Mononuclear cell (primary cell): ENCODE measurements around the gene PEX10. TPM values are rescaled to one million over a fixed set of nuclear protein-coding genes. Genes with fewer than 3 reads are reported as not detected.

Experiments used
- H3K27me3 ChIP-seq: 2 replicates; pipeline ENCODE4 v1.6.0; 2011; ENCODE audit warnings: low read length, control low read depth; ENCODE audit not compliant: insufficient read depth
- H3K4me1 ChIP-seq: 2 replicates; pipeline ENCODE4 v1.5.1; 2011; ENCODE audit warnings: mild to moderate bottlenecking, low read length, control low read depth; ENCODE audit not compliant: insufficient read depth
- H3K4me3 ChIP-seq: 2 replicates; pipeline ENCODE4 v1.5.1; 2011; ENCODE audit warnings: mild to moderate bottlenecking, low read length, moderate library complexity
- H3K9me3 ChIP-seq: 2 replicates; pipeline ENCODE4 v1.5.1; 2011; ENCODE audit warnings: low read depth, mild to moderate bottlenecking, control low read depth, low read length
- total RNA-seq: library from RNA; depleted of rRNA; stranded (reverse); fragments of >200 nt; gene quantifications from one replicate; pipeline ENCODE4 v1.2.3, GENCODE V29; 2012

PEX10 gene
- total RNA-seq, 1 donor: 7.5 TPM

- no peaks in the 10 kb centered on the region for H3K27me3 ChIP-seq
Measured at GRCh38 chr1:2435746-2436355, 23.5 kb upstream of the PEX10 start.

GRCh38 chr1:2435091-2435490, 22.7 kb upstream of the PEX10 start:
- Histone ChIP-seq H3K4me1 (no peaks in the 10 kb centered on the region), H3K9me3 (no peaks in the 10 kb centered on the region), H3K4me3 (no peak overlapping the region), H3K27me3 (no peaks in the 10 kb centered on the region)

More at GRCh38 chr1:2435746-2436355, 23.5 kb upstream of the PEX10 start:
- no peaks in the 10 kb centered on the region for H3K9me3 ChIP-seq
- no peaks in the 10 kb centered on the region for H3K4me1 ChIP-seq
- H3K4me3 ChIP-seq: no peak overlapping the region

- no peaks in the 10 kb centered on the region for H3K4me1 ChIP-seq
- H3K4me3 ChIP-seq: no peak overlapping the region
- H3K27me3 ChIP-seq: no peaks in the 10 kb centered on the region
- no peaks in the 10 kb centered on the region for H3K9me3 ChIP-seq
Measured at GRCh38 chr1:2433936-2434655, 21.7 kb upstream of the PEX10 start.

- H3K9me3 ChIP-seq: no peaks in the 10 kb centered on the region
- no peak overlapping the region for H3K4me3 ChIP-seq
- H3K27me3 ChIP-seq: no peaks in the 10 kb centered on the region
- H3K4me1 ChIP-seq: no peaks in the 10 kb centered on the region
Measured at GRCh38 chr1:2433196-2433595, 20.8 kb upstream of the PEX10 start.

GRCh38 chr1:2432441-2432844, 20.1 kb upstream of the PEX10 start:
- Histone ChIP-seq H3K4me3 (no peak overlapping the region), H3K4me1 (no peaks in the 10 kb centered on the region), H3K9me3 (no peaks in the 10 kb centered on the region), H3K27me3 (no peaks in the 10 kb centered on the region)

GRCh38 chr1:2431518-2431917, 19.2 kb upstream of the PEX10 start:
- no peaks in the 10 kb centered on the region for H3K27me3 ChIP-seq
- no peak overlapping the region for H3K4me3 ChIP-seq
- H3K4me1 ChIP-seq: no peaks in the 10 kb centered on the region
- no peaks in the 10 kb centered on the region for H3K9me3 ChIP-seq

GRCh38 chr1:2431103-2431502, 18.7 kb upstream of the PEX10 start:
- Histone ChIP-seq H3K9me3 (no peaks in the 10 kb centered on the region), H3K4me1 (no peaks in the 10 kb centered on the region), H3K4me3 (no peak overlapping the region), H3K27me3 (no peaks in the 10 kb centered on the region)

- H3K9me3 ChIP-seq: no peaks in the 10 kb centered on the region
- no peaks in the 10 kb centered on the region for H3K4me1 ChIP-seq
- no peaks in the 10 kb centered on the region for H3K27me3 ChIP-seq
- H3K4me3 ChIP-seq: no peak overlapping the region
Measured at GRCh38 chr1:2430592-2430973, 18.2 kb upstream of the PEX10 start.

- H3K9me3 ChIP-seq: no peaks in the 10 kb centered on the region
- H3K4me3 ChIP-seq: no peak overlapping the region
- no peaks in the 10 kb centered on the region for H3K27me3 ChIP-seq
- H3K4me1 ChIP-seq: no peaks in the 10 kb centered on the region
Measured at GRCh38 chr1:2429780-2430591, 17.6 kb upstream of the PEX10 start.

- no peaks in the 10 kb centered on the region for H3K9me3 ChIP-seq
- H3K27me3 ChIP-seq: no peaks in the 10 kb centered on the region
- H3K4me3 ChIP-seq: no peak overlapping the region
- no peaks in the 10 kb centered on the region for H3K4me1 ChIP-seq
Measured at GRCh38 chr1:2428490-2428889, 16.1 kb upstream of the PEX10 start.

GRCh38 chr1:2427976-2428375, 15.6 kb upstream of the PEX10 start:
- Histone ChIP-seq H3K4me3 (no peak overlapping the region), H3K27me3 (no peaks in the 10 kb centered on the region)

GRCh38 chr1:2427051-2427450, 14.7 kb upstream of the PEX10 start:
- Histone ChIP-seq H3K9me3 (no peaks in the 10 kb centered on the region), H3K4me3 (no peak overlapping the region), H3K4me1 (no peaks in the 10 kb centered on the region), H3K27me3 (no peaks in the 10 kb centered on the region)

More at GRCh38 chr1:2427976-2428375, 15.6 kb upstream of the PEX10 start:
- Histone ChIP-seq H3K9me3 (no peaks in the 10 kb centered on the region), H3K4me1 (no peaks in the 10 kb centered on the region)

- Histone ChIP-seq H3K4me3 (no peak overlapping the region), H3K27me3 (no peaks in the 10 kb centered on the region), H3K4me1 (no peaks in the 10 kb centered on the region), H3K9me3 (no peaks in the 10 kb centered on the region)
Measured at GRCh38 chr1:2426540-2426939, 14.2 kb upstream of the PEX10 start.

- no peaks in the 10 kb centered on the region for H3K27me3 ChIP-seq
- H3K4me3 ChIP-seq: no peak overlapping the region
- no peaks in the 10 kb centered on the region for H3K9me3 ChIP-seq
- H3K4me1 ChIP-seq: no peaks in the 10 kb centered on the region
Measured at GRCh38 chr1:2425892-2426291, 13.5 kb upstream of the PEX10 start.

- Histone ChIP-seq H3K4me1 (no peaks in the 10 kb centered on the region), H3K9me3 (no peaks in the 10 kb centered on the region), H3K4me3 (no peak overlapping the region), H3K27me3 (no peaks in the 10 kb centered on the region)
Measured at GRCh38 chr1:2422523-2422922, 10.2 kb upstream of the PEX10 start.
